Chondrocyte (in vitro differentiated cells): ENCODE measurements around the gene SLC26A6. TPM values are rescaled to one million over a fixed set of nuclear protein-coding genes. Genes with fewer than 3 reads are reported as not detected.

ENCODE experiments used
- DNase-seq: peaks from one replicate; pipeline ENCODE4 v3.0.0; 2021; ENCODE audit warnings: mixed read lengths, low spot score
- H3K27ac Mint-ChIP-seq: one replicate; pipeline ENCODE4 v1.8.0; 2021; ENCODE audit warnings: mild to moderate bottlenecking, moderate library complexity, mixed read lengths; ENCODE audit not compliant: unreplicated experiment
- H3K27me3 Mint-ChIP-seq: 2 replicates; pipeline ENCODE4 v1.8.0; 2021; ENCODE audit warnings: low read depth, mixed read lengths
- H3K36me3 Mint-ChIP-seq: 2 replicates; pipeline ENCODE4 v1.8.0; 2021; ENCODE audit warnings: low read depth, mixed read lengths
- H3K4me1 Mint-ChIP-seq: 2 replicates; pipeline ENCODE4 v1.8.0; 2021; ENCODE audit warnings: low read depth, mild to moderate bottlenecking, mixed read lengths
- H3K4me3 Mint-ChIP-seq: one replicate; pipeline ENCODE4 v1.8.0; 2021; ENCODE audit warnings: mild to moderate bottlenecking, moderate library complexity, mixed read lengths; ENCODE audit not compliant: unreplicated experiment
- H3K9me3 Mint-ChIP-seq: 2 replicates; pipeline ENCODE4 v1.8.0; 2021; ENCODE audit warnings: low read depth, mixed read lengths
- total RNA-seq: library from RNA; stranded (reverse); gene quantifications from 3 replicates; pipeline ENCODE4 v1.2.1, GENCODE V29; 2021
- TF ChIP-seq, protein P1 (sequence below): fragments of 200-600 bp; sonication (generic); IDR thresholded peaks from 2 replicates; pipeline ENCODE4 v1.5.0; 2021; ENCODE audit warnings: antibody characterized with exemption, mild to moderate bottlenecking, moderate library complexity

The SLC26A6 gene
- total RNA-seq, 1 donor from 2014 or later = 70.5 TPM

DNA sequence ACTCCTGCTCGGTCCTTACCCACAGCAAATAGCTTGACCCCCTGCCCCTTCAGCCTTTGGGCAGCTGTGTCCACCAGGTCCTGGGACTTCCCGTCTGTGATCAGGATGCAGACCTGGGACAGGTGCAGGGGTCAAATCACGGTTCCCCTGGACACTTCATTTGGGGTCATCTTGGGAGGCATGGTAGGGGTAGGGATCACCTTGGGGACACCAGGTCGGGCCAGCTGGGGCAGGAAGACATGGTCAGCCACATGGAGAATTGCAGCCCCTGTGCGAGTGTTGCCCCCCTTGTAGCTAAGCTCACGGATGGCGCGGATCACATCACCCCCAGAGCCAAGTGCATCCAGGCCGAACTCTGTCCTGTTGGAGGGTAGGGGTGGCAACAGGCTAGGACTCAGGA lies 41.9 kb downstream of the SLC26A6 start:
- DNase-seq = no peak
- TF ChIP-seq, protein P1, sequence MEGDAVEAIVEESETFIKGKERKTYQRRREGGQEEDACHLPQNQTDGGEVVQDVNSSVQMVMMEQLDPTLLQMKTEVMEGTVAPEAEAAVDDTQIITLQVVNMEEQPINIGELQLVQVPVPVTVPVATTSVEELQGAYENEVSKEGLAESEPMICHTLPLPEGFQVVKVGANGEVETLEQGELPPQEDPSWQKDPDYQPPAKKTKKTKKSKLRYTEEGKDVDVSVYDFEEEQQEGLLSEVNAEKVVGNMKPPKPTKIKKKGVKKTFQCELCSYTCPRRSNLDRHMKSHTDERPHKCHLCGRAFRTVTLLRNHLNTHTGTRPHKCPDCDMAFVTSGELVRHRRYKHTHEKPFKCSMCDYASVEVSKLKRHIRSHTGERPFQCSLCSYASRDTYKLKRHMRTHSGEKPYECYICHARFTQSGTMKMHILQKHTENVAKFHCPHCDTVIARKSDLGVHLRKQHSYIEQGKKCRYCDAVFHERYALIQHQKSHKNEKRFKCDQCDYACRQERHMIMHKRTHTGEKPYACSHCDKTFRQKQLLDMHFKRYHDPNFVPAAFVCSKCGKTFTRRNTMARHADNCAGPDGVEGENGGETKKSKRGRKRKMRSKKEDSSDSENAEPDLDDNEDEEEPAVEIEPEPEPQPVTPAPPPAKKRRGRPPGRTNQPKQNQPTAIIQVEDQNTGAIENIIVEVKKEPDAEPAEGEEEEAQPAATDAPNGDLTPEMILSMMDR = no peak
- H3K4me1 Mint-ChIP-seq = peaks cover 37% of the 10 kb centered on the region
- H3K36me3 Mint-ChIP-seq = peaks cover 11% of the 10 kb centered on the region
- H3K27ac Mint-ChIP-seq = no peak overlapping the region
- no peaks in the 10 kb centered on the region for H3K27me3 Mint-ChIP-seq
- no peak overlapping the region for H3K4me3 Mint-ChIP-seq
- H3K9me3 Mint-ChIP-seq = no peaks in the 10 kb centered on the region

GRCh38 chr3:48592519-48593087 lies 42.7 kb downstream of the SLC26A6 start:
- H3K4me3 Mint-ChIP-seq = peak overlapping the region; percentile 13
- peaks cover 11% of the 10 kb centered on the region for H3K36me3 Mint-ChIP-seq
- H3K9me3 Mint-ChIP-seq = no peaks in the 10 kb centered on the region
- TF ChIP-seq, protein P1 = no peak
- no peak overlapping the region for H3K27ac Mint-ChIP-seq
- DNase-seq = no peak
- H3K27me3 Mint-ChIP-seq = no peaks in the 10 kb centered on the region
- peaks cover 29% of the 10 kb centered on the region for H3K4me1 Mint-ChIP-seq

GRCh38 chr3:48591886-48592518 lies 43.3 kb downstream of the SLC26A6 start:
- TF ChIP-seq, protein P1 = no peak
- H3K4me3 Mint-ChIP-seq = no peak overlapping the region
- H3K27me3 Mint-ChIP-seq = no peaks in the 10 kb centered on the region
- H3K4me1 Mint-ChIP-seq = peaks cover 23% of the 10 kb centered on the region
- H3K36me3 Mint-ChIP-seq = peaks cover 7% of the 10 kb centered on the region
- H3K27ac Mint-ChIP-seq = no peak overlapping the region
- DNase-seq = no peak
- H3K9me3 Mint-ChIP-seq = no peaks in the 10 kb centered on the region

DNA sequence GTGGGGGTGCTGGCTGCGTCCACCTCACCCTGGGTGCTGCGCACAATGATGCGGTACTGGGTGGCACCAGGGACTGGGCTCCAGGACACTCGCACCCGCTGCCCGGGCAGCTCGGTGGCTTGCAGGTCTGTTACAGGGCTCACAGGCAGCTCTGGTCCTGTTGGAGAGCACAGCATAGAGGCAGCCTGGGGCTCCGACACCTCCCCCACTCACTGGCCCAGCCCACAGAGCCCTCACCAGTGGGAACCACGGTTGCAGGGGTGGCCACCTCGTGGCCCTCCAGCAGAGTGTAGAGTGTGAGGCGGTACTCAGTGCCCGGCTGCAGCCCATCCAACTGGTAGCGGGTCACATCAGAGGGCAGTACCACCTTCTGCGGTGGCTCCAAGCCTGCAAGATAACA lies 43.8 kb downstream of the SLC26A6 start:
- Mint-ChIP-seq H3K4me1 (peaks cover 18% of the 10 kb centered on the region), H3K9me3 (no peaks in the 10 kb centered on the region), H3K27me3 (no peaks in the 10 kb centered on the region), H3K36me3 (peaks cover 7% of the 10 kb centered on the region), H3K4me3 (no peak overlapping the region), H3K27ac (no peak overlapping the region)
- no peak for DNase-seq
- TF ChIP-seq, protein P1 = no peak

DNA sequence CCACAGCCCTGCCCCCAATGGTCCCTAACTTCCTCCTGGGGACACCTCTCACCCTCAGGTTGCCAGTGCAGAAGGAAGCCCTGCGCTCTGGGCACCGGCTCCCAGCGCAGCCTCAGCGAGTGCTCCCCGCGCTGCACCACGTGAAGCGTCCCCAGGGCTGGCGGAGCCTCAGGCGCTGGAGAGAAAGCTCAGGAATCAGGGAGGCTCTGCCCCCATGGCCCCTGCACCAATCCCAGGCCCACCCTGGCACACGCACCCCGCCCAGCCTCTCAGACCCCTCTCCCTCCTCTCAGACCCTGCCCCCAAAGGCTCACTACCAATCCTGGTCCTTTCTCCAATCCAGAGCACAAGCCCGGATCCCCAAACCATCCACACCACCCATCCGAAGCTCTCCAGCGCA lies 47.0 kb downstream of the SLC26A6 start:
- Mint-ChIP-seq H3K4me3 (no peak overlapping the region), H3K9me3 (no peaks in the 10 kb centered on the region), H3K4me1 (no peaks in the 10 kb centered on the region), H3K36me3 (peaks cover 8% of the 10 kb centered on the region), H3K27ac (no peak overlapping the region), H3K27me3 (no peaks in the 10 kb centered on the region)
- TF ChIP-seq, protein P1 = no peak
- DNase-seq = no peak
